ENCODE measurements around the gene CEP131. TPM values are rescaled to one million over a fixed set of nuclear protein-coding genes. Genes with fewer than 3 reads are reported as not detected.

Gene CEP131
- total RNA-seq, 2 donors from 2014 or later = 2.9 to 5.0 TPM

DNA sequence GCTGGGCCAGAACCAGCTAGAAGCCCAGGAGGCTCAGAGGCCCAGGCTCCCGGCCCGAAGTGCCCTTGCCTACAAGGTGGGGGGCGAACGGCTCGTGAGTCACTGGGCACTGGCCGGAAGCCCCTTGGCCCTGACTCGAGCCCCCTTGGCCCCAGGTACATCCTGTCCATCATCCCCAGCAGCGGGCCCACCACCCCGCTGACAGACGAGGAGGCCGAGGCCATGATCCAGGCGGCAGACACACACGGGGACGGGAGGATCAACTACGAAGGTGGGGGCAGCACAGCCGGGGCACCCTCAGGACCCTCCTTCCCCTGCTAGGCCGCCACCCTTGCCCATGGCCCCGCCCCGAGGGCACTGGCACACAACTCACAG lies 41.0 kb downstream of the CEP131 start:
- no peak for DNase-seq (ENCODE audit: low spot score)
- intact Hi-C loops (cut with DNase I) = no loop called here

DNA sequence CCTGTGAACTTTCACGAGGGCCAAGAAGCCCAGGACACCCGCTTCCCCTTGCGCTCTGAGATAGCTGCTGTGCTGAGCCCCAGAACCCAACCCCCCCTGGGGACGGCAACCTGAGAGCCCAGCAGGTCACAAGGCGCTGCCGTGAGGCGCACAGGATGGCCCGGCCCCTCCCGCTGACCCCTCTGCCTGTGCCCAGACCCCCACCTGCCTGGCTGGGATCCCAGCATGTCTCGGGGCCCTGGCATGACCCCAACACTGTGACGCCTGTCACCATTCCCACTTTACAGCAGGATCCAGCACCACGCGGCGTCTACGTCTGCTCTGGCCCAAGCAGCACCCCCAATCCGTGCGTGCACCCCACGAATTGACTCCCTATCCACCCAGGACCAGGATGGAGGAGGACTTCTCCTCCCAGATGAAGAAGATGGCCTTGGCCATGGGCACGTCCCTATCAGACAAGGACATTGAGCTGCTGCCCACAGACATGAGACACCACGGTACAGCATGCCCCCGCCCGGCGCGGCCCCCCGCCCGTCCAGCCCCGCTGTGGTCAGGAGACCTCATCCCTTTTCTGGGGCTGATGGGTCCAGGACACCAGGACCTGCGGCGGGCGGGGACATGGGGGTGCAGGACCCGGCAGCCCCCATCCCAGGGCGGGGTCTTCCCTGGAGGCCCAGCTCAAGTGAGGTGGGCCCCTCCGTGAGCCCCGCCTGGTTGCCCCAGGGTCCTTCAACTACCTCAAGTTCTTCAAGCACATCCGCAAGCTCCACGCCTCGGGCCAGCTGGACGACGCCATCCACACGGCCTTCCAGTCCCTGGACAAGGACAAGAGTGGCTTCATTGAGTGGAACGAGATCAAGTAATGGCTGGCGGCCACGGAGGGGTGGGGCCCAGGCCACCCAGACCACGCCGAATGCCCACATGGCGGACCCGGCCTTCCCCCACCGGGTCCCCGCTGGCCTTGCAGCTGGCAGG lies 41.6 kb downstream of the CEP131 start:
- intact Hi-C loops (cut with DNase I) = no loop called here
- no peak for DNase-seq (ENCODE audit: low spot score)

DNA sequence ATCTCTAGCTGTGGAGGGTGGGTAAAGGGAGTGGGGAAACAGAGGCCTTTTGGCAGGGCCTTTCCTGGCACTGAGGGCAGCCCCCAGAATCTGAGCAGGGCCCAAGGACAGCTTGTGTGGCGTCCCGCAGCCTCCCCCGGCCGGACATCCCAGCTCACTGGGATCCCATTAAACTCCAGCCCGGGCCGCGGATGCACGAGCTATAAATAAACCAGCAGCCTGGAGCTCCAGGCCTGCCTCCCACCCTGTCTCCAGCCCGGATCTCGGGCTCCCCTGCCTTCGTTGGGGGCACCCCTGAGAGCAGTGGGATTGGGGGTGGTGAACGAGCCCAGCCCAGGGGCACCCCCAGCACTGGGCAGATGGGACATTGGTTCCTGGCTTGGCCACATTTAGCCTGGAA lies 42.9 kb downstream of the CEP131 start:
- intact Hi-C loops (cut with DNase I) = no loop called here
- no peak for DNase-seq (ENCODE audit: low spot score)

DNA sequence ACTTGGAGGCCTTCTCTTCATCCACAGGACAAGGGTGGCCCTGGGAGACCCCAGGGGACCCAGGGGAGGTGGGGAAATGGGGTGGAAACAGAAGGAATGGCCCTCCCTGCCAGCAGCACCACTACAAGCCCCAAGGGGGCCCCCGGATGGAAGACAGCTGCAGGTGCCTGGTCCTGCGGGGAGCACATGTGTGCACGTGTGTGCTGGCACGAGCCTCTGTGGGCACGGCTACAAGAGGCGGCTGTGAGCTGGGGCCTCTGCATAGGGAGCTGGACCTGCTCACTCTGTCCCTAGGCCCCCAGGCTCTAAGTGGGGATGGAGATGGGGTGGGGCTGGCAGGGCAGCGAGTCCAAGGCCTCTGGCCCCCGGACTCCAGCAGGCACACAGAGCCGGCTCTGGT lies 43.5 kb downstream of the CEP131 start:
- no peak for DNase-seq (ENCODE audit: low spot score)
- intact Hi-C loops (cut with DNase I) = no loop called here

DNA sequence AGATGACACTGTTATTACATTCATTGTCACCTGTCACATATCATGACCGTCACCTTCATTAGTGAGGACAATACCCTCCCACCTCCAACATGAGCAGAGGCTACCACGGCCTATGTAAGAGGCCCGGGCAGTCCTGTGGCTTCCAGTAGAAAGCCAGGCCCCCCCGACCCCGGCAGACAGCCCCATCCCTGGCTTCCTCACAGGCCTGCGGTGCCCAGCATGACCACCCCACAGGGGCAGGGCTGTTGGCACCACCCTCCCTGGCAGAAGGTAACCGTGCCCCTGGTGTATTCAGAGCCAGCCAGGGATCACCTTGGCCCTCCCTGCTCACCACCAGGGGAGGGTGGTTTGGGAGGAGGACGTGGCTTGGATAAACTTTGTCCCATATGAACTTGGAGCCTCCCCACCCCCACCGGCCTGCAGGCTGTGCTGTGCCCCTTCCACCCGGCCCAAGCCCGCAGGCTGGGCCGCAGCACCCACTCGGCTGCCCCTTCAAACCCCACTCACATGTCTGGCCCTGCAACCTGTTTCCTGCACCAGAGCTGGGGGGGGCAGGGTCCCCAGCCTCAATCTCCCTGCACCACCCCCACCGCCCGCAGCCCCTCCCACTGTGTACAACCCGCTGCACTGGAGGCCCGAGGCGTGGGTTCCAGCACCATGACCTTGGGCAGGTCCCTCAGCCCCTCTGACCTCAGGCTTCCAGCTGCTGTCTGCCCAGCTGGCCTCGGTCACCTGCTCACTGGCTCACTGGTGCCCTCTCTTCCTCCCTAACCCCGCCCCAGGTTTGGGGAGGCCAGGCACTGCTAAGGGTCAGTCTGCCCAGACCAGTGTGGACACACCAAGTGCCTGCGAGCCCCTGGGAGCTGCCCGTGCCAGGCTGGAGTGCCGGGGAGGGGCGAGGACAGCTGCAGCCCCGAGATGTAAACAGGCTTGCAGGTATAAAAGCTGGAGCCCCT lies 44.4 kb downstream of the CEP131 start:
- intact Hi-C loops (cut with DNase I) = no loop called here
- DNase-seq (ENCODE audit: low spot score) = no peak

DNA sequence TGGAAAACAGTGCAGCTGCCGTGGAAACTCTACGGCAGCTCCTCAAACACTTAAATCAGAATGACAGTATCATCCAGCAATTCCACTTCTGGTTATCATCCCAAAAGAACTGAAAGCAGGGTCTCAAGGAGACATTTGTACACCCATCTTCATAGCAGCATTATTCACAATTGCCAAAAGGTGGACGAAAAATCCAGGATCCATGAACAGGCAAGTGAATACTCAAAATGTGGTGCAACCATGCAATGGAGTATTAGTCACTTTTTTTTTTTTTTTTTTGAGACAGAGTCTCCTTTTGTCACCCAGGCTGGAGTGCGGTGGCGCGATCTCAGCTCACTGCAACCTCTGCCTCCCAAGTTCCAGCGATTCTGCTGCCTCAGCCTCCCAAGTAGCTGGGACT lies 46.1 kb downstream of the CEP131 start:
- intact Hi-C loops (cut with DNase I) = no loop called here
- no peak for DNase-seq (ENCODE audit: low spot score)

DNA sequence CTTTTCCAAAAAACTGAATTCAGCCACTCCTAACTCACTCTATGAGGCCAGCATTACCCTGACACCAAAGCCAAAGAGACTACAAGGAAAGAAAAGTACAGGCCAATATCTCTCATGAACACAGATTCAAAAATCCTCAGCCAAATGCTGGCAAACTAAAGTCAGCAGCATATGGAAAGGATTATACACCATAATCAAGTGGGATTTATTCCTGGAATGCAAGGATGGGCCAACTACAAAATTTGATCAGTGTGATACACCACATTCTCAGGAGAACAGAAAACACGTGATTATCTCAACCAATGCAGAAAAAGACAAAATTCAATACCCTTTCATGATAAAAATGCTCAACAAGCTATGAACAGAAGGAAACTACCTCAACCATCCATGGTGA lies 49.0 kb downstream of the CEP131 start:
- no peak for DNase-seq (ENCODE audit: low spot score)
- intact Hi-C loops (cut with DNase I) = no loop called here

DNA sequence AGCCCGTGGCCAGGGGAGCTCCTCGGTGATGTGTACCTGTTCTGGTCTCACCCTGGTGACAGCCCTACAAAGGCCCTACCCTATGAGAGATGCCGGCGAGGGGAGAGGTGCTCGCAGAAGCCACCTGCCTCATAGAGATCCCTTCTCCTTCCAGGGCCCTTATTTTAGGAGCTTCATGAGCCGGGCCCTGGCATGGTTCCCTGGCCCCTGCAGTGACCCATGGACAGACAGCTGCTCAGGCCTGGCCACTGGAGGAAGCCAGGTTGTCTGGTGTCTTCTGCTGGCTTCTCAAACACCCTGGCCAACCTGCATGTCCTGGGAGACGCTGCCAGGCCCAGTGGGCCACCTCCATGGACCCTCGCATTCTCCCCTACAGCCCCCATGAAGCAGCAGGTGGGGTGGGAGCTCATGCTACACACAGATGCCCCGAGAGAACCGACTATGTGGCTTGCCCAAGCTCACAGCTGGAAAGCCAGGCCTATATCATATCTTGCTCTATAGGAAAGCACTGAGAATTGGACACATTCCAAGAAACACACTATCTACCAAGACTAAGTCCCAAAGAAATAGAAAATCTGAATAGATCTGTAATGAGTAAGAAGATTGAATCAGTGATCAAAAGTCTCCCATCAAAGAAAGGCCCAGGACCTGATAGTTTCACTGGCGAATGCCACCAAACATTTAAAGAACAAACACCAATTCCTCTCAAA lies 49.6 kb downstream of the CEP131 start:
- intact Hi-C loops (cut with DNase I) = no loop called here
- DNase-seq (ENCODE audit: low spot score) = no peak

DNA sequence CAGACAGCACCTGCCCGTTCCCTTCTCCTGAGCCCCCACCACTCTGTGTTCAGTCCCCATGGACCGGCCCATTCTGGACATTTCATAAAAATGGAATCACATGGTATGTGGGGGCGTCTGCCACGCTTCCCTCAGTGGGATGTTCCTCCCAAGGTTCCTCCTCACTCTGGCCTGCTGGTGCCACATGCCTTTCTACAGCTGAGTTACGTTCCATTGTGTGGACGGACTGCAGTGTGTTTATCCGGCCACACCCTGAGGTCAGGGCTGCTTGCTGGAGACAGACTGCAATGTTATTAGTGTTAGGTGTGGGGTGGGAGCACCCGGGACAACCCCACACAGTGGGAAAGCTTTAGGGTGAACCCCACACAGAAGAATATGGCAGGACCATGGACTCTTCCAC lies 50.8 kb downstream of the CEP131 start:
- intact Hi-C loops (cut with DNase I) = no loop called here
- DNase-seq (ENCODE audit: low spot score) = no peak

DNA sequence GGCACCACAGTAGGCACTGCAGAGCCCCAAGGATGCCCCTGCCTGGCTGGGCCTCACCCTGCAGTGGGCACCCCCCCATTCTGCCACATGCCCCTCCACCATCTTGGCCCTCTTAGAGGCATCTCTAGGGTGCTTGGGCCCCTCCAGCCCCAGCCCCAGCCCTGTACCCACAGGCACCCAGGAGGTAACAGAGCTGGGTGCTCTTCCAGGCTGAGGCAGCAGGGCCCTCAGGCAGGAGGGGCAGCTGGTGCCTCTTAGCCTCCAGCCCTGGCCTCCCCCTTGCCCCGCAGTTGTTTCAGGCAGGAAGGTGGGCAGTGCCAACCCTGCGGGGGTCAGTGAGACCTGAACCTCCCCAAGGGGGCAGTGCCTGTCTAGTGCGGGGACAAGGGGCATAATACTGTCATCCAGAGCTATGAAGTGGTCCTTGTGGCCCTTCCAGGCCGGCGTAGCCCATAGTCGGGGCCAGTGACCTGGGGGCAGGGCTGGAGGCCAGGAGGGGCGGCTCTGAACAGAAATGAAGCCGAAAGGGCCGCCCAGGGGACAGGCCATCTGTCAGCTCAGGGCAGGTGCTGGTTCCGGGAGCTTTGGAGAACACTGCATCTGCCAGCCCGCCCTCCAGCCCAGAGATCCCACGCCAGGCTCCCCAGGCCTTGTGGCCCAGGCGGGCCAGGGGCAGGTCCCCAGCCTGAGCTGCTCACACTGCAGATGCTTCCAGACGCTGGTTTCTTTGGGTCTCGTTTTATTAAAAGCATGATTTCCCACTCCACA lies 51.9 kb downstream of the CEP131 start:
- DNase-seq (ENCODE audit: low spot score) = no peak
- intact Hi-C loops (cut with DNase I) = no loop called here

DNA sequence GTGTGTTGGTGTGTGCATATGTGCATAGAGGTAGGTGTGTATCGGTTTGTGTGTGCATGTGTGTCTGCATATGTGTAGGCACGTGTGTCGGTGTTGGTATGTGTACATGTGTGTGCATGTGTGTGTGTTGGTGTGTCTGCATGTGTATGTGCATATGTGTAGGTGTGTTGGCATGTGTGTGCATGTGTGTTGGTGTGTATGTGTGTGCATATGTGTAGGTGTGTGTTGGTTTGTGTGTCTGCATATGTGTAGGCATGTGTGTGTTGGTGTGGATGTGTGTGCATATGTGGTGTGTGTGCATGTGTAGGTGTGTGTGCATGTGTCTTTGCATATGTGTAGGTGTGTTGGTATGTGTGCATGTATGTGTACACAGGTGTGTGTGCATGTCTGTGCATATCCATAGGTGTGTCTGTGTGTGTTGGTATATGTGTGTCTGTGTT lies 52.9 kb downstream of the CEP131 start:
- intact Hi-C loops (cut with DNase I) = no loop called here
- DNase-seq (ENCODE audit: low spot score) = no peak

DNA sequence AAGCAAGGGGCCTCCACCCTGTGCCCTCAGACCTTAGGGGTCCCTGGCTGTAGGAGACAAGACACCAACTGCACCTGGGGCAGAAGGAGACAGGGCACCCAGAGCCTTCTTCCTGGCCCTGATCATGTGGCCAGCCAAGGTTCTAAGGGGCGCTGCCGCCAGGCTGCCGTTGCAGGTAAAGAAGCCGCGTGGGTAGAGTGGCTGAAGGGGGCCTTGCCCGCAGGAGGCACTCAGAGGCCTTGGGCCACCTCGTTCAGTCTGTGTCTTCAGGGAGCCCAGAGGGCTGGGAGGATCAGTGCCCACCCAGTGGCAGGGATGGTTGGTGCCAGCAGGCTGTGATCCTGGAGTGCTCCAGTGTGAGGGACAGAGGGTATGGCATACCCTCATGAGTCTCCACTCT lies 55.1 kb downstream of the CEP131 start:
- DNase-seq (ENCODE audit: low spot score) = no peak
- intact Hi-C loops (cut with DNase I) = no loop called here

DNA sequence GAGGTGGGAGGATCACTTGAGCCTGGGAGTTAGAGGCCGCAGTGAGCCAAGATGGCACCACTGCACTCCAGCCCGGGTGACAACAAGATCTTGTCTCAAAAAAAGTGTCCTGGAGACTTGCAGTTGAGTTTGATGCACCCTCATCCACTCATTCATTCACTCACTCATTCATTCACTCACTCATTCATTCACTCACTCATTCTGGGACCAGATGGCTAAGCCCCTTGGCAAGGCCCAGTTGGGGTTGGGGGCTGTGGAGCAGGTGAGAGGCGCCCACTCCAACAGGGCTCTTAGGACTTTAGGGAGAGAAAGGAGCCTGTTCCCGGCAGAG lies 55.6 kb downstream of the CEP131 start:
- intact Hi-C loops (cut with DNase I) = no loop called here
- no peak for DNase-seq (ENCODE audit: low spot score)

DNA sequence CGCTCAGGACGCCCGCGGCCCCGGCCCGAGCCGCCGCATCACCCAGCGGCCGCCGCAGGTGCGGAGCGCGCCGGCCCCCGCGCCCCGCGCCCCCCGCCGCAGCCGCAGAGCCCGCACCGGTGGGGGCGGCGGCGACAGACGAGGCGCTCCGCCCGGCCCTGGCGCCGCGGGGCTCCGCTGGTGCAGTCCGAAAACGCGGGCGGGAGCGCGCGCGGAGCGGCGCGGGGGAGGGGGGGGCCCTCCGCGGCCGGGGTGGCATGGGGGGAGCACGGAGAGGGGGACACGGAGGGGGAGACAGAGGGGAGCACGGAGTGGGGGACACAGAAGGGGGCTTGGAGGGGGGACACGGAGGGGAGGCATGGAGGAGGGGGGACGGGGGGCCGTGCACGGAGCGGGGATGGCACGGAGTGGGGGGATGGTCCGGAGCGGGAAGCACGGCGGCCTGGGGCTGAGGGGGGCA lies 56.7 kb downstream of the CEP131 start, which contains the start of gene AATK:
AATK (minus strand) TSS at position 189 of the 460 bp plus-strand sequence. CDS start 229 bp downstream, outside the sequence.
- DNase-seq (ENCODE audit: low spot score) = no peak
- intact Hi-C loops (cut with DNase I) = no loop called here

DNA sequence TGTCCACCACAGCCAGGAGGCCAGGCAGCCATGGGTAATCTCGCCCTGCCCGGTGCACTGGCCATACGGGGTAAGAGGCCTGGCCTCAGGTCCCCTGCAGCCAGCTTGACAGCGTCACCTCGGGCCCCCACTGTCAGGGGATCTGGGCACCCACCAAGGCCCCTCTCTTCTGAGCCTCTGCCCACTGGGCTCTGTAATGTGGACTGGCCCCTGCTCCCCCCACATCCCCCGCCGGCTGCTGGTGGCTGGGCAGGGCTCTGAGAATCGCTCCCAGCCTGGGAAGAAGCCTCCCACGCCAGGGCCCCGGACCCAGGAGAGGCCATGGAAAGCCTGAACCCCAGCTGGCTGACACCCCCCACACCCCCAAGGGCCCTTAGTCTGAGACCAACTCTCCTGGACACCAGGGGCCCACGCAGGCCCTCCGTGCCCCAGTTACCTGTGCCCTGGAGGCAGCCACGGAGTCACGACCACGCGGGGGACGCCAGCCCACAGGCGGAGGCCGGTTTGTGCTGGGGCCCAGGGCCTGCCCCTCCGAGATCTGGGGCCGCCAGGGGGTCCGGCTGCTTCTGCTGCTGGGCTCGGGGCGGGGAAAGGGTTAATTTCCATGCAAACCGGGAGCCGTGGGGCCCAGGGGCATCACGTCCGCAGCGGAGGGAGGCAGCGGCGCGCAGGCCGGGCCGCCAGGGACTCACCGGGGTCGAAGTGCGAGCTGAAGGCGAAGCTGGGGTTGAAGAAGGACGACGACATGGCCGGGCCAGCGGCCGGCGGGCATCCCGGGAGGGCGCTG lies 57.3 kb downstream of the CEP131 start, which contains the start of gene PVALEF:
PVALEF (plus strand) TSS at position 262 of the 787 bp plus-strand sequence. CDS start 15,720 bp downstream, outside the sequence.
- no peak for DNase-seq (ENCODE audit: low spot score)
- intact Hi-C loops (cut with DNase I) = no loop called here

DNA sequence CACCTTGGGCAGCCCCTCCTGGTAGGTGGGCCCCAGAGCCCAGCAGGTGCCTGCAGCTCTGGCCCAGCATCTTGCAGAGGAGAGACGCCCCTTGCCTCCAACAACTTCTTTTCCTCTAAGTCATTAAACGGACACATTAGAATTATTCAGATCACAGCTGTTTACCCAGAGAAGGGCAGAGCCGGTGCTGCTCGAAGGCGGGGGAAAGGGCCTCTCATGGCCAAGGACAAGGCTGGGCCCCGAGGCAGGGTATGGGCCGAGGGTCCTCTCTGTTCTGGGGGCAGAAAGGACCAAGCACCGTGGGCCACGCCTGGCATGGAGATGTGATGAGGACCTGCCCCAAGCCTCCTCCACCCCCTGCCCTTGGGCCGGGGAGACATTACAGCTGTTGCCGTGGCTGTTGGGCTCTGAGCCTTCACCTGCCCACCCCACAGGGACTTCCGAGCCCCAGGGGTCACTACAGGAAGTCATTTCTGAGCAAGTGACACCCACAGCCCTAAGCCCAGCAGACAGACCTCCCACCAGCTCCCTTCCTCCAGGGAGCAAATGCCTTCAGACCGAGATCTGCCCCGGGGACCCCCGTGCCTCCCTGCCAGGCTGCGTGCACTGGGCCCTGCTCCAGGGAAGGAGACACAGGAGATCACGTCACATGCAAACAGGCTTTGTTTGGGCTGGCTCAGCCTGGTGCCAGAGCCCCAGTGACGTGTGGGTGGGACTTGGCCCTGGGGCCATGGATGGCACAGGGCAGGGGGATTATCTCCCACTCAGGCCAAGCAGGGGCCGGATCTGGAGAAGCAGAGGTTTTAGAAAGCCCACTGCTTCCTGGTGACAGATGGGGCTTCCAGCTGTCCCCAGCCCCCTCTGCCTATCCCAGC lies 58.2 kb downstream of the CEP131 start:
- DNase-seq (ENCODE audit: low spot score) = no peak
- intact Hi-C loops (cut with DNase I) = no loop called here
